ENCODE data around the gene LMNTD1.

The LMNTD1 gene

DNA sequence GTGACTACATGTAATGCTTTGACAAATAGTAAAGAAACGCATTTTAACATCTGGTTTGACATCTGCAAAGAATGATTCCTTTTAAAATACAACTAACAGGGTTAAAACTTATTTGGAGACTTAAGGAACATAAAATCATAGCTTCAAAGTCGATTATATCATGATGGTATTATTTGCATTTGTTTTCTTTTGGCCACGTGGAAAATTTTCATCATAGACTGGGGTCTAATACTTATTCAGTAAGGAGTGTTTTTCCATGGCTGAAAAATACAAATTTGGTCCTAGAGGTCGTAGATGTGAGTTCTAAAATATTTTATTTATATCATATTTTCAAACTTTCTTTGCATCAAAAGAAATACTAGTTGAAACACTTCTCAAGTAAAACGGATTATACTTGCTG is 31.5 kb upstream of the LMNTD1 start (continued):
- TF ChIP-seq ZNF140 (tag by site-specific recombination; IDR thresholded peaks at IDR 0.05) (no peak), ZNF10 (tag by site-specific recombination; IDR thresholded peaks at IDR 0.05) (no peak), ZFP37 (tag by site-specific recombination; IDR thresholded peaks at IDR 0.05) (no peak), SCRT2 (tag by site-specific recombination; IDR thresholded peaks at IDR 0.05) (no peak), ZIC2 (tag by site-specific recombination; IDR thresholded peaks at IDR 0.05) (no peak), ZNF211 (tag by site-specific recombination; IDR thresholded peaks at IDR 0.05; ENCODE audit: low read depth) (no peak)

DNA sequence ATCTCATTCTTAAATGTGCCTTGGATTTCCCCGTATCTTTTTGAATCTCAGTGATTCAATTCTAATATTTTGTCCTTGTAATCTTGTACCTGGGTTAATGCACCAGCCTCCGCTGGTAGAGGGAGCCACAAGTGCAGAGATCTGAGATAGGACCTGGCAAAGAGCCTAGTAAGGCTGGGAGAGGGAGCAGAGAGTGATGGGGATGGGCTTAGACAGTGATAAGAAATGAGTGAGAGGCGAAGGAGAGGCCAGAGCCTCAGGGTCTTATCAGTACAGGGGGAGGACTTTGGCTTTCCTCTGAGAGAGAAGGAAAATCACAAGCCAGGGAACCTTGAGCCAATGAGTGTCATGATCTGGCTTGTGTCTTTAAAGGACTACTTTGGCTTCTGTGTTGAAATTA is 30.5 kb upstream of the LMNTD1 start:
- Histone ChIP-seq H3K27ac (ENCODE audit: extremely low read depth, low read depth, low read length) (no peak overlapping the region), H3K36me3 (ENCODE audit: control insufficient read depth in 2 of 2, insufficient read depth in 1 of 2, low read length in 2 of 2) (no peaks in the 10 kb centered on the region), H3K4me3 (ENCODE audit: low read depth, low read length) (no peak overlapping the region), H3K4me1 (ENCODE audit: control insufficient read depth, insufficient read depth, low read length) (peaks cover 8% of the 10 kb centered on the region; the same call in 1 of the 2 replicates), H3K9me3 (ENCODE audit: control insufficient read depth, insufficient read depth, low read depth, low read length) (no peaks in the 10 kb centered on the region; the same call in 1 of the 2 replicates)
- POLR2A ChIA-PET: no interaction called here
- TF ChIP-seq MZF1 (tag by site-specific recombination; IDR thresholded peaks at IDR 0.05; ENCODE audit: borderline replicate concordance) (peak; percentile 73), ZNF610 (tag by site-specific recombination; IDR thresholded peaks at IDR 0.05; ENCODE audit: borderline replicate concordance) (no peak), ZNF404 (tag by site-specific recombination; IDR thresholded peaks at IDR 0.05) (no peak), ZNF302 (tag by site-specific recombination; IDR thresholded peaks at IDR 0.05; ENCODE audit: low read depth) (no peak), ZNF654 (tag by site-specific recombination; IDR thresholded peaks at IDR 0.05; ENCODE audit: low read depth) (peak; percentile 57), ZNF529 (tag by site-specific recombination; IDR thresholded peaks at IDR 0.05; ENCODE audit: insufficient replicate concordance) (no peak), ZBTB17 (tag by site-specific recombination; IDR thresholded peaks at IDR 0.05) (peak; percentile 33; the same call in 1 of the 2 replicates), ZNF221 (tag by site-specific recombination; IDR thresholded peaks at IDR 0.05; ENCODE audit: borderline replicate concordance) (no peak), ZNF121 (tag by site-specific recombination; IDR thresholded peaks at IDR 0.05) (no peak), SETDB1 (IDR thresholded peaks at IDR 0.05; ENCODE audit: insufficient read length, low read length) (no peak), ZNF473 (tag by site-specific recombination; IDR thresholded peaks at IDR 0.05) (no peak), KLF7 (tag by site-specific recombination; IDR thresholded peaks at IDR 0.05; ENCODE audit: borderline replicate concordance) (no peak), KLF16 (tag by site-specific recombination; IDR thresholded peaks at IDR 0.05) (no peak)
- TF ChIP-seq, protein P1, sequence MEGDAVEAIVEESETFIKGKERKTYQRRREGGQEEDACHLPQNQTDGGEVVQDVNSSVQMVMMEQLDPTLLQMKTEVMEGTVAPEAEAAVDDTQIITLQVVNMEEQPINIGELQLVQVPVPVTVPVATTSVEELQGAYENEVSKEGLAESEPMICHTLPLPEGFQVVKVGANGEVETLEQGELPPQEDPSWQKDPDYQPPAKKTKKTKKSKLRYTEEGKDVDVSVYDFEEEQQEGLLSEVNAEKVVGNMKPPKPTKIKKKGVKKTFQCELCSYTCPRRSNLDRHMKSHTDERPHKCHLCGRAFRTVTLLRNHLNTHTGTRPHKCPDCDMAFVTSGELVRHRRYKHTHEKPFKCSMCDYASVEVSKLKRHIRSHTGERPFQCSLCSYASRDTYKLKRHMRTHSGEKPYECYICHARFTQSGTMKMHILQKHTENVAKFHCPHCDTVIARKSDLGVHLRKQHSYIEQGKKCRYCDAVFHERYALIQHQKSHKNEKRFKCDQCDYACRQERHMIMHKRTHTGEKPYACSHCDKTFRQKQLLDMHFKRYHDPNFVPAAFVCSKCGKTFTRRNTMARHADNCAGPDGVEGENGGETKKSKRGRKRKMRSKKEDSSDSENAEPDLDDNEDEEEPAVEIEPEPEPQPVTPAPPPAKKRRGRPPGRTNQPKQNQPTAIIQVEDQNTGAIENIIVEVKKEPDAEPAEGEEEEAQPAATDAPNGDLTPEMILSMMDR (tag by site-specific recombination; IDR thresholded peaks at IDR 0.05): 0 out of 2 replicates have a peak, but pooled peaks have one; percentile 21
- TF ChIP-seq, protein P2, sequence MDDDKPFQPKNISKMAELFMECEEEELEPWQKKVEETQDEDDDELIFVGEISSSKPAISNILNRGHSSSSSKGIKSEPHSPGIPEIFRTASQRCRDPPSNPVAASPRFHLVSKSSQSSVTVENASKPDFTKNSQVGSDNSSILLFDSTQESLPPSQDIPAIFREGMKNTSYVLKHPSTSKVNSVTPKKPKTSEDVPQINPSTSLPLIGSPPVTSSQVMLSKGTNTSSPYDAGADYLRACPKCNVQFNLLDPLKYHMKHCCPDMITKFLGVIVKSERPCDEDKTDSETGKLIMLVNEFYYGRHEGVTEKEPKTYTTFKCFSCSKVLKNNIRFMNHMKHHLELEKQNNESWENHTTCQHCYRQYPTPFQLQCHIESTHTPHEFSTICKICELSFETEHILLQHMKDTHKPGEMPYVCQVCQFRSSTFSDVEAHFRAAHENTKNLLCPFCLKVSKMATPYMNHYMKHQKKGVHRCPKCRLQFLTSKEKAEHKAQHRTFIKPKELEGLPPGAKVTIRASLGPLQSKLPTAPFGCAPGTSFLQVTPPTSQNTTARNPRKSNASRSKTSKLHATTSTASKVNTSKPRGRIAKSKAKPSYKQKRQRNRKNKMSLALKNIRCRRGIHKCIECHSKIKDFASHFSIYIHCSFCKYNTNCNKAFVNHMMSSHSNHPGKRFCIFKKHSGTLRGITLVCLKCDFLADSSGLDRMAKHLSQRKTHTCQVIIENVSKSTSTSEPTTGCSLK (tag by site-specific recombination; IDR thresholded peaks at IDR 0.05): no peak
- TF ChIP-seq, protein P3, sequence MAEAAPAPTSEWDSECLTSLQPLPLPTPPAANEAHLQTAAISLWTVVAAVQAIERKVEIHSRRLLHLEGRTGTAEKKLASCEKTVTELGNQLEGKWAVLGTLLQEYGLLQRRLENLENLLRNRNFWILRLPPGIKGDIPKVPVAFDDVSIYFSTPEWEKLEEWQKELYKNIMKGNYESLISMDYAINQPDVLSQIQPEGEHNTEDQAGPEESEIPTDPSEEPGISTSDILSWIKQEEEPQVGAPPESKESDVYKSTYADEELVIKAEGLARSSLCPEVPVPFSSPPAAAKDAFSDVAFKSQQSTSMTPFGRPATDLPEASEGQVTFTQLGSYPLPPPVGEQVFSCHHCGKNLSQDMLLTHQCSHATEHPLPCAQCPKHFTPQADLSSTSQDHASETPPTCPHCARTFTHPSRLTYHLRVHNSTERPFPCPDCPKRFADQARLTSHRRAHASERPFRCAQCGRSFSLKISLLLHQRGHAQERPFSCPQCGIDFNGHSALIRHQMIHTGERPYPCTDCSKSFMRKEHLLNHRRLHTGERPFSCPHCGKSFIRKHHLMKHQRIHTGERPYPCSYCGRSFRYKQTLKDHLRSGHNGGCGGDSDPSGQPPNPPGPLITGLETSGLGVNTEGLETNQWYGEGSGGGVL (tag by site-specific recombination; IDR thresholded peaks at IDR 0.05): peak; percentile 65; the same call in 1 of the 2 replicates
- TF ChIP-seq, protein P4, sequence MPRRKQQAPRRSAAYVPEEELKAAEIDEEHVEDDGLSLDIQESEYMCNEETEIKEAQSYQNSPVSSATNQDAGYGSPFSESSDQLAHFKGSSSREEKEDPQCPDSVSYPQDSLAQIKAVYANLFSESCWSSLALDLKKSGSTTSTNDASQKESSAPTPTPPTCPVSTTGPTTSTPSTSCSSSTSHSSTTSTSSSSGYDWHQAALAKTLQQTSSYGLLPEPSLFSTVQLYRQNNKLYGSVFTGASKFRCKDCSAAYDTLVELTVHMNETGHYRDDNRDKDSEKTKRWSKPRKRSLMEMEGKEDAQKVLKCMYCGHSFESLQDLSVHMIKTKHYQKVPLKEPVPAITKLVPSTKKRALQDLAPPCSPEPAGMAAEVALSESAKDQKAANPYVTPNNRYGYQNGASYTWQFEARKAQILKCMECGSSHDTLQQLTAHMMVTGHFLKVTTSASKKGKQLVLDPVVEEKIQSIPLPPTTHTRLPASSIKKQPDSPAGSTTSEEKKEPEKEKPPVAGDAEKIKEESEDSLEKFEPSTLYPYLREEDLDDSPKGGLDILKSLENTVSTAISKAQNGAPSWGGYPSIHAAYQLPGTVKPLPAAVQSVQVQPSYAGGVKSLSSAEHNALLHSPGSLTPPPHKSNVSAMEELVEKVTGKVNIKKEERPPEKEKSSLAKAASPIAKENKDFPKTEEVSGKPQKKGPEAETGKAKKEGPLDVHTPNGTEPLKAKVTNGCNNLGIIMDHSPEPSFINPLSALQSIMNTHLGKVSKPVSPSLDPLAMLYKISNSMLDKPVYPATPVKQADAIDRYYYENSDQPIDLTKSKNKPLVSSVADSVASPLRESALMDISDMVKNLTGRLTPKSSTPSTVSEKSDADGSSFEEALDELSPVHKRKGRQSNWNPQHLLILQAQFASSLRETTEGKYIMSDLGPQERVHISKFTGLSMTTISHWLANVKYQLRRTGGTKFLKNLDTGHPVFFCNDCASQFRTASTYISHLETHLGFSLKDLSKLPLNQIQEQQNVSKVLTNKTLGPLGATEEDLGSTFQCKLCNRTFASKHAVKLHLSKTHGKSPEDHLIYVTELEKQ (tag by site-specific recombination; IDR thresholded peaks at IDR 0.05; ENCODE audit: borderline replicate concordance): no peak
- CTCF ChIA-PET: interaction anchor here (0.7 to 1.2 kb wide), 3 partner anchors 242 to 446 kb away, joined by 3 to 4 read pairs (median 4); no protein-coding TSS in a partner anchor
